Measurements from ENCODE around the gene RAD9A. TPM values are rescaled to one million over a fixed set of nuclear protein-coding genes. Genes with fewer than 3 reads are reported as not detected.
A peak's percentile ranks its signal among the peaks of the same experiment; 100 is the strongest.

The RAD9A gene
- total and polyA plus RNA-seq, 11 donors = 3.5 to 9.1 (median 6.1) TPM

GRCh38 chr11:67398661-67399563, 7.1 kb downstream of the RAD9A start:
- WGBS, 4 donors = 84 to 87% (median 86%) methylated on average over 24 to 31 of the region's 31 CpGs
- TF ChIP-seq CTCF (IDR thresholded peaks at IDR 0.05) = no peak
- no peak for TF ChIP-seq POLR2A (IDR thresholded peaks at IDR 0.05)
- H3K27me3 ChIP-seq = no peaks in the 10 kb centered on the region
- no peak for ATAC-seq
- peaks cover 0 to 55% (median 39%) of the 10 kb centered on the region in 9 donors for H3K36me3 ChIP-seq
- DNase-seq = peak in 1 of 5 donors; percentile 42
- no peak overlapping the region for H3K27ac ChIP-seq
- peaks cover 0 to 64% (median 34%) of the 10 kb centered on the region in 12 donors for H3K4me1 ChIP-seq
- intact Hi-C loops (cut with DNase I) = loop anchor here in 1 of 10 donors (5.0 kb wide), 1 partner anchor 108 kb away; the partner anchor contains the start of genes CDK2AP2 and PITPNM1
- H3K9me3 ChIP-seq = no peaks in the 10 kb centered on the region
- no peak overlapping the region for H3K4me3 ChIP-seq

- peak in 3 of 4 donors; percentile 1 to 20 (median 12) for ATAC-seq
- Histone ChIP-seq H3K9me3 (no peaks in the 10 kb centered on the region), H3K27me3 (no peaks in the 10 kb centered on the region), H3K27ac (peak overlapping the region in 11 of 12 donors; percentile 91 to 99 (median 97)), H3K4me1 (peaks cover 0 to 66% (median 34%) of the 10 kb centered on the region in 12 donors), H3K4me3 (peak overlapping the region; percentile 74 to 100 (median 86)), H3K36me3 (peaks cover 0 to 52% (median 35%) of the 10 kb centered on the region in 9 donors)
- WGBS, 4 donors = 38 to 40% (median 39%) methylated on average over 14 to 23 of the region's 23 CpGs
- TF ChIP-seq POLR2A (IDR thresholded peaks at IDR 0.05) (no peak), CTCF (IDR thresholded peaks at IDR 0.05) (no peak)
- DNase-seq = peak in 4 of 5 donors; percentile 54 to 60 (median 57)
- intact Hi-C loops (cut with DNase I) = loop anchor here in 9 of 10 donors (2.0 to 10.0 kb wide), 4 partner anchors 64 to 107 kb away; partner anchors contain the start of genes TMEM134 (in 8 of the 9), CDK2AP2 (in 1 of the 9) and PITPNM1 (in 1 of the 9)
Measured at GRCh38 chr11:67400251-67400941, 8.6 kb downstream of the RAD9A start.

GRCh38 chr11:67400942-67401494, 9.2 kb downstream of the RAD9A start:
- intact Hi-C loops (cut with DNase I) = loop anchor here (1.0 to 10.0 kb wide), 6 partner anchors 64 to 106 kb away; partner anchors contain the start of genes TMEM134 (in 9 of the 10), CDK2AP2 (in 1 of the 10) and PITPNM1 (in 1 of the 10)
- Histone ChIP-seq H3K4me3 (peak overlapping the region; percentile 74 to 100 (median 86)), H3K4me1 (peaks cover 0 to 66% (median 34%) of the 10 kb centered on the region in 12 donors), H3K9me3 (no peaks in the 10 kb centered on the region), H3K36me3 (peaks cover 0 to 46% (median 35%) of the 10 kb centered on the region in 9 donors), H3K27ac (peak overlapping the region; percentile 91 to 99 (median 97)), H3K27me3 (no peaks in the 10 kb centered on the region)
- no peak for TF ChIP-seq POLR2A (IDR thresholded peaks at IDR 0.05)
- ATAC-seq (no peak), DNase-seq (peak in 1 of 5 donors; percentile 78)
- 2 to 9% (median 4%) methylated on average over 6 to 27 of the region's 27 CpGs for WGBS, 4 donors

Data from heart left ventricle (tissue), 16 donors.